HG02642 (cell line): ENCODE measurements around the gene NCOA6.
A peak's percentile ranks its signal among the peaks of the same experiment; 100 is the strongest.

ENCODE experiments used
- ATAC-seq: cut with Tn5 transposase; IDR thresholded peaks from one replicate; pipeline ENCODE4 v1.9.1; 2021; ENCODE audit warnings: mild to moderate bottlenecking; ENCODE audit not compliant: unreplicated experiment, poor library complexity

Gene NCOA6

GRCh38 chr20:34706912-34707784 lies 118.3 kb downstream of the NCOA6 start:
- no peak for ATAC-seq

GRCh38 chr20:34706302-34706875 lies 119.1 kb downstream of the NCOA6 start:
- ATAC-seq: no peak

DNA sequence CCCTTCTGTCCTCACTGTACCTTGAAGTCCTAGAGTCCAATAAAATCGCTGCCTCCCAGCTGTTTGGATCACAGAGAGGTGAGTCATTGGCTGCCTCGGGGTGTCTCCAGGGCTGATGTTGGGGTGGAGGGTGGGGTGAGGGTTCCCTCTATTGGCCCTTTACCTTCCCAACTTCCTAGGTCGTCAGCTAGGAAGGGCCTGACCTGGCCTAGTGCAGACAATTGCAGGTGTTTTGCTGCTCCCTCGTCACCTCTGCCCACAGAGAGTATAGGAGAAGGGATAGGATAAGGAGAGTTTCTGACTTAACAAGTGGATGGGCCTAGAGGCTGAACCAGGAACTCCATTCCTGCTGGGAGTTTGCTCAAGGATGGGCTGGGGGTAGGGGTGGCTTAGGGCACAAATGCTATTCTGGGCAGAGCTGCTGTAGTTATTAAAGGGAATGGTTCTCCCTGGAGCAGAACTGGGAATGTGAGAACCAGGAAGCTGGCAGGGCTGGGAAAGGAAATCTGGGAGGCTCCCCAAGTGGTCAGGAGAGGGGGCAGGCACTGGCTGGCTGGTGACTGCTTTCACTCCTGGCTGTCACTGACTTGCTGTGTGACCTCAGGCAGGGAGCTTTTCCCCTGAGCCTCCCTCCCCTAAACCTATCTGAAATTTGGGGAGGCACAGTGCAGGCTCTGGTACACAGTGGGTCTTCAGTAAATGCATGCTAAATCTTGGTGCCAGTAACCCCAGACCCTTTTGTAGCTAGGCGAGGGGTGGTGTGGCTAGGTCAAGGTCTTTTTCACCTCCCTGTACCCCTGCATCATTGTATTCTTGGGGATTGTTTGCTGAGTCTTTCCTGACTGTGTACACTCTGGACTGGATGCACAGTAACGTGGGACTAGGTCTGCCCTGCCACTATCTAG lies 119.8 kb downstream of the NCOA6 start:
- ATAC-seq: no peak

- no peak for ATAC-seq
Observed at GRCh38 chr20:34705008-34705396, 120.4 kb downstream of the NCOA6 start.

GRCh38 chr20:34704177-34705007 lies 121.1 kb downstream of the NCOA6 start, which contains the start of gene TP53INP2:
Gene TP53INP2, plus strand, starts transcription at chr20:34704344. Its CDS starts 4,396 bp downstream, at chr20:34708740.
- ATAC-seq: peak; percentile 64

DNA sequence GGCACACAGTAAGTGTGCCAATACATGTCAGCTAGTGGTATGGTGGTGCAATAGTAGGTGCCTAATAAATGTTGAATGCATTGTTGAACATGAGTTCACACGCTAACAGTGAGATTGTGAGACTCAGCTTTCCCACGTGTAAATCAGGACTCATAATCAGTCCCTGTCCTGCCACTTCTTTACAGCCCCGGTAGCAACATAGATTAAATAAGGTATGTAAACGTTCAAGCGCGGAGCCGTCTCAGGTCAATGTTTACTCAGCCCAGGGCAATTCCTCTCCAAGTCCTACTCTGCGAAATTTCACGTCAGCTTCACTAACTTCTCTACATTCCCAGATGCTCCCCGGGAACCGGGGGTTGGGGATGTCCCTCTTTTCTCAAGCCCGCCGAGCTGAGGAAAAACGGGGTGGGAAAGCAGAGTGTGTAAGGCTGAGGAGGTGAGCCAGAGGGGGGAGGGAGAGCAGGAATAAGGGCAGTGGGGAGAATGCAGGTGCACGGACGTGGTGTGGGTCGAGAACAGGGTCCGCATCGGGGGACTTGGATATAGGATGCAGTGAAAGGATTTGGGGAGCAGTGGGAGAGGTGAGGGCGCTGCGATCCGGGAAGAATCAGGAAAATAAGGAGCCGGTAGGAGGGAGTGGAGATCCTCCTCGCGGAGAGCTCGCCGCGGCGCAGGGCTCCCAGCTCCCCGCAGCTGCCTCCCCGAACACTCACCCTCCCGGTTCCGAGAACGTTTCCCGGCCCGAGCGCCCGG lies 121.9 kb downstream of the NCOA6 start:
- ATAC-seq: no peak

DNA sequence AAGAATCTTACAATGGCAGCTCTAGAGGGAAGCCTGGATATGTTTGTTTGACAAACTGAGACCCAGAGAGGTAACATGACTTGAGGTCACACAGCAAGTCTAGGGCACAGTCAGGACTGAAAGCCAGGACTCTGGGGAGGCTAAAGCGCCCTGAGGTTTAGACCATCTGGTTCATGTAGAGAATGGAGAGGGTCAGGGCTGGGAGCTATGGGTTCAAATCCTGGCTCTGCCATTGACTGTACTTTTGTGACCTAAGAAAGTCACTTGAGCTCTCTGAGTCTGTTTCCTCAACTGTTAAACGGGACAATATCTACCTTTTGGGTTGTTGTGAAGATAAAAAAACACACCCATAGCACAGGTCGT lies 122.4 kb downstream of the NCOA6 start:
- no peak for ATAC-seq

- no peak for ATAC-seq
Observed at GRCh38 chr20:34701405-34702085, 123.9 kb downstream of the NCOA6 start.

GRCh38 chr20:34693414-34693813 lies 132.0 kb downstream of the NCOA6 start:
- no peak for ATAC-seq

DNA sequence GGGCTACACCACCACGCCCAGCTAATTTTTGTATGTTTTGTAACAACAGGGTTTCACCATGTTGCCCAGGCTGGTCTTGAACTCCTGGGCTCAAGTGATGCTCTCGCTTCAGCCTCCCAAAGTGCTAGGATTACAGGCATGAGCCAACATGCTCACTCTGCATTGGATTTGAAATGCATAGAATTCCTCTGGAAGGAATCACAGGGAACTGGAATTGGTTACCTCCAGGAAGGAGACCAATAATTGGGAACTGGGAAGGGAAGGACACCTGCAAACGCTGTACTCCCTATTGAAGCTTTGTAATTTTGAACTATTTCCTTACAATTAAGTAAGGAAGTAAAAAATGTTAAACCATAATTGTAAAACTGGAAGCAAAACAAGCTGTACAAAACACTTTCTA lies 133.6 kb downstream of the NCOA6 start:
- ATAC-seq: no peak

GRCh38 chr20:34689486-34689885 lies 136.0 kb downstream of the NCOA6 start:
- no peak for ATAC-seq

GRCh38 chr20:34683667-34684066 lies 141.8 kb downstream of the NCOA6 start:
- no peak for ATAC-seq

- ATAC-seq: no peak
Observed at GRCh38 chr20:34680586-34681175, 144.8 kb downstream of the NCOA6 start.

DNA sequence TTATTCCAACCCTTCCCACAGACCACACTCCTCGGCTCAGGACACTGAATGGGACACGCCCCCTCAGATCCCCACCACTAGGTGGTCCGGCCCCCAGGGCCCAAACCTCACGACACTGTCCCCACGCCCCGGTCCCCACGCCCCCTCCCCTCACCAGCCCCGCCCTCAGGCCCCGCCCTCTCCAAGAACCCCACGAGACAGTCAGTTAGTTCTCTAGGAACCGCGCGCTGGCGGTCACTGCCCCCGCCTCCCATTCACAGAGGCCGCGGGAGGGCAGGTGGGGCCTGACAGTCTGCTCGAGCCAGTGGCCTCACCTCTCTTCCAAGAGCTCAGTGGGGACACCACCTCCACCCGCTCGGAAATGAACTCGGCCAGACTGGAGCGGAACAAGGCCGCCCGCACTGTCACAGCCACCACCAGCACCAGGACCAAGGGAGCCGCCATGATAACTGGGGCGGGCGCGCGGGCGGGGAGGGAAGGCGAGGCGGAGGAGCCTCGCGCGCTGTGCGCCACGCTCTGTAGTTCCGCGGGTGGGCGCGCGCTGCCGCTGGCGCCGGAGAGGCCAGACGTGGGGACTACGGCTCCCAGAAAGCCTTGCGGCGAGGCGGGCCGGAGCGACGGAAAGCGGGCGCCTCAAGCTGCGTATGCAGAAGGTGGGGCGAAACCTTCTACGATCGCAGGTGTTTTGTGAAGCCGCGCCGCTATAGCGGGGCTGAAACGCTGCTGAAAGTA lies 148.6 kb downstream of the NCOA6 start, which contains the start of gene PIGU:
PIGU (minus strand) TSS at position 451 of the 732 bp plus-strand sequence; CDS start at position 444, 7 bp downstream.
- ATAC-seq: peak; percentile 96

DNA sequence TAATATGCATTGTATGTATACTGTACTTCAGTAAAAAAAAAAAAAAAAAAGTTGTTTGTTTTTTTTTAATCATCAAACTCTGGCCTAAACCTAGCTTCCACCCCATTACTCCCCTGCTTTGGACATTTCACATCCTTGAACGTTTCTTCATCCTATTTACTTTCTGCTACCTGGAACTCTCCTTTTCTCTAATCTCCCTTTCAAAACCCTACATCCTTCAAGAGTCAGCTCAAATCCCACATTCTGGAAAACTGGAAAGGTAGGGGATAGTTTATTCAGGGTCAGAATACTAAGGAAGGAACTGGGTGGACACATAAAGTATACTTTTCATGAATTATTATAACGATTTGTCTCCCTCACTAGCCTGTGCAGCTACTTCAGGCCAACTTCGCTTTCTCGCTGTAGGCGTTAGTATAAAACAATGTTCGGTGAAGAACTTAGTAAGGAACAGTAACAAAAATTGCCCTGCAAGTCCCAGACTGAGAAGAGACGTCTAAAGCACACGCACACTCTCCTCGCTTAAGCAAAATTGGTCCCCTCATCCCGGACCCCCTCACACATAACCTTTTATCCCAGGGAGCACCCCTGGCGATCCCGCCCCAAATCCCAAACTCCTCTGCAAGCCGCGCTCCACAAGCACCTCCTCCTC lies 149.3 kb downstream of the NCOA6 start:
- ATAC-seq: no peak

DNA sequence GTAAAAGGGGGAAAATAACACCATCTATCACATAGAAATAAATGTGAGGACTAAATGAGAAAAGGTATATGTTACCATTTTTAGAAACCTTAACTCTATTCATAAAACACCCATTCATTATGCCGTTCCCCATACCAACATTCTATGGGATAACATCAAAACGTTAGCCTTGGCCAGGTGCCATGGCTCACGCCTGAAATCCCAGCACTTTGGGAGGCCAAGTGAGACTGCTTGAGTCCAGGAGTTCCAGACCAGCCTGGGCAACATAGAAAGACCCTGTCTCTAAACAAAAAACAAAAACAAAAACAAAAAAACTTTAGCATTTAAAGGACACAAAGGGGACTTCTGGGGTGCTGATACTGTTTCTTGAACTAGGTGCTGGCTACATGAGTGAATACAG lies 149.9 kb downstream of the NCOA6 start:
- ATAC-seq: no peak

- no peak for ATAC-seq
Observed at GRCh38 chr20:34673412-34673811, 152.0 kb downstream of the NCOA6 start.
